ENCODE results near the gene DLX5. TPM values are rescaled to one million over a fixed set of nuclear protein-coding genes. Genes with fewer than 3 reads are reported as not detected.

The DLX5 gene
- total RNA-seq, 1 experiment from 2014 or later: not detected

DNA sequence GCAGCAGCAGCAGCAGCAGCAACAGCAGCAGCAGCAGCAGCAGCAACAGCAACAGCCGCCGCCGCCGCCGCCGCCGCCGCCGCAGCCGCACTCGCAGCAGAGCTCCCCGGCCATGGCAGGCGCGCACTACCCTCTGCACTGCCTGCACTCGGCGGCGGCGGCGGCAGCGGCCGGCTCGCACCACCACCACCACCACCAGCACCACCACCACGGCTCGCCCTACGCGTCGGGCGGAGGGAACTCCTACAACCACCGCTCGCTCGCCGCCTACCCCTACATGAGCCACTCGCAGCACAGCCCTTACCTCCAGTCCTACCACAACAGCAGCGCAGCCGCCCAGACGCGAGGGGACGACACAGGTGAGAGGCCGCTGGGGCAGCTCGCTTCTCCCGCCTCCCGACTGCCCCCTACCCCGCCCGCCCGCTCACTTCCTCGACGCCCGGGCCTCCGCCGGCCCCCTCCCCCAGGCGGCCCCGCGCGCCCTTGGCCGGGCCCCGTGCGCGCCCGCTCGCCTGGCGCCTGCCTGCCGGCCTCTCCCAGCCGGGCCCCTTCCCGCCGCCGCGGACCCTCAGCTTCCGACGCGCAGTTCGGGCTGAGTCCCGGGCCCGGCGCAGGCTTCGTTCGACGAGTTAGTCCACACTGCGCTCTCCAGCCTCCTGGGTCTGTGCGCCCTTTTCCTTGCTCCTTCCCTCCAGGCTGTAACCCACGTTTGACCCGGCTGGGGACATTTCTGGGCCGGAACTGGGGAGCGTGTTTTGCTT is 18.4 kb downstream of the DLX5 start:
- H3K36me3 Mint-ChIP-seq: peaks cover 3% of the 10 kb centered on the region; the same call in 1 of the 2 replicates

GRCh38 chr7:97005183-97006054 is 19.2 kb downstream of the DLX5 start, which contains the start of gene DLX6:
DLX6 (plus strand) TSS chr7:97005553; CDS start chr7:97005978, 425 bp downstream.
- peak; percentile 93 for TF ChIP-seq NFYB (CRISPR knock-in tag; conservative IDR thresholded peaks at IDR 0.05; ENCODE audit: low read depth)
- peak; percentile 27; the same call in 1 of the 2 replicates for TF ChIP-seq GABPB1 (CRISPR knock-in tag; IDR thresholded peaks at IDR 0.05)
- TF ChIP-seq ZNF396 (CRISPR knock-in tag; IDR thresholded peaks at IDR 0.05; ENCODE audit: borderline replicate concordance): no peak
- TF ChIP-seq, protein P1, sequence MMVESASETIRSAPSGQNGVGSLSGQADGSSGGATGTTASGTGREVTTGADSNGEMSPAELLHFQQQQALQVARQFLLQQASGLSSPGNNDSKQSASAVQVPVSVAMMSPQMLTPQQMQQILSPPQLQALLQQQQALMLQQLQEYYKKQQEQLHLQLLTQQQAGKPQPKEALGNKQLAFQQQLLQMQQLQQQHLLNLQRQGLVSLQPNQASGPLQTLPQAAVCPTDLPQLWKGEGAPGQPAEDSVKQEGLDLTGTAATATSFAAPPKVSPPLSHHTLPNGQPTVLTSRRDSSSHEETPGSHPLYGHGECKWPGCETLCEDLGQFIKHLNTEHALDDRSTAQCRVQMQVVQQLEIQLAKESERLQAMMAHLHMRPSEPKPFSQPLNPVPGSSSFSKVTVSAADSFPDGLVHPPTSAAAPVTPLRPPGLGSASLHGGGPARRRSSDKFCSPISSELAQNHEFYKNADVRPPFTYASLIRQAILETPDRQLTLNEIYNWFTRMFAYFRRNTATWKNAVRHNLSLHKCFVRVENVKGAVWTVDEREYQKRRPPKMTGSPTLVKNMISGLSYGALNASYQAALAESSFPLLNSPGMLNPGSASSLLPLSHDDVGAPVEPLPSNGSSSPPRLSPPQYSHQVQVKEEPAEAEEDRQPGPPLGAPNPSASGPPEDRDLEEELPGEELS (CRISPR knock-in tag; IDR thresholded peaks at IDR 0.05): peak; percentile 59; the same call in 1 of the 2 replicates
- TF ChIP-seq ZBTB21 (CRISPR knock-in tag; IDR thresholded peaks at IDR 0.05; ENCODE audit: borderline replicate concordance): 0 out of 2 replicates have a peak, but pooled peaks have one; percentile 69
- TF ChIP-seq FOXK1 (CRISPR knock-in tag; IDR thresholded peaks at IDR 0.05): 0 out of 2 replicates have a peak, but pooled peaks have one; percentile 30
- peak; percentile 31; the same call in 1 of the 2 replicates for TF ChIP-seq CREM (CRISPR knock-in tag; IDR thresholded peaks at IDR 0.05)
- no peak for TF ChIP-seq AFF4 (CRISPR knock-in tag; IDR thresholded peaks at IDR 0.05; ENCODE audit: borderline replicate concordance)
- TF ChIP-seq, protein P2, sequence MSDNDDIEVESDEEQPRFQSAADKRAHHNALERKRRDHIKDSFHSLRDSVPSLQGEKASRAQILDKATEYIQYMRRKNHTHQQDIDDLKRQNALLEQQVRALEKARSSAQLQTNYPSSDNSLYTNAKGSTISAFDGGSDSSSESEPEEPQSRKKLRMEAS (CRISPR knock-in tag; IDR thresholded peaks at IDR 0.05): peak; percentile 40; the same call in 1 of the 2 replicates
- TF ChIP-seq FOXJ3 (CRISPR knock-in tag; IDR thresholded peaks at IDR 0.05; ENCODE audit: borderline replicate concordance): no peak
- no peak for TF ChIP-seq OVOL2 (CRISPR knock-in tag; IDR thresholded peaks at IDR 0.05; ENCODE audit: borderline replicate concordance)
- TF ChIP-seq ETV6 (CRISPR knock-in tag; IDR thresholded peaks at IDR 0.05): no peak
- DNase-seq (ENCODE audit: low spot score) (peak; percentile 90), ATAC-seq (peak; percentile 61)
- ChIA-PET CTCF (interaction anchor here (0.6 to 3.2 kb wide), 7 partner anchors 9 to 148 kb away, joined by 3 to 31 read pairs (median 11); no protein-coding TSS in a partner anchor), POLR2A (interaction anchor here (0.6 to 3.1 kb wide), 5 partner anchors 11 to 567 kb away, joined by 3 to 19 read pairs (median 7); no protein-coding TSS in a partner anchor)
- H3K27me3 Mint-ChIP-seq (ENCODE audit: low read depth): peaks cover 97% of the 10 kb centered on the region
- H3K36me3 Mint-ChIP-seq: peaks cover 3% of the 10 kb centered on the region; the same call in 1 of the 2 replicates
- peaks cover 51% of the 10 kb centered on the region for H3K4me1 Mint-ChIP-seq
- H3K4me3 Mint-ChIP-seq: peak within 1 kb of the TSS; percentile 73
- H3K27ac Mint-ChIP-seq: no peak within 1 kb of the TSS
- H3K9me3 Mint-ChIP-seq: no peaks in the 10 kb centered on the region

More for the DNA sequence above, 18.4 kb downstream of the DLX5 start:
- CTCF ChIA-PET: interaction anchor here (0.6 to 3.2 kb wide), 8 partner anchors 10 to 149 kb away, joined by 3 to 31 read pairs (median 10); no protein-coding TSS in a partner anchor
- TF ChIP-seq, protein P2 (CRISPR knock-in tag; IDR thresholded peaks at IDR 0.05): peak; percentile 27; the same call in 1 of the 2 replicates
- TF ChIP-seq, protein P3, sequence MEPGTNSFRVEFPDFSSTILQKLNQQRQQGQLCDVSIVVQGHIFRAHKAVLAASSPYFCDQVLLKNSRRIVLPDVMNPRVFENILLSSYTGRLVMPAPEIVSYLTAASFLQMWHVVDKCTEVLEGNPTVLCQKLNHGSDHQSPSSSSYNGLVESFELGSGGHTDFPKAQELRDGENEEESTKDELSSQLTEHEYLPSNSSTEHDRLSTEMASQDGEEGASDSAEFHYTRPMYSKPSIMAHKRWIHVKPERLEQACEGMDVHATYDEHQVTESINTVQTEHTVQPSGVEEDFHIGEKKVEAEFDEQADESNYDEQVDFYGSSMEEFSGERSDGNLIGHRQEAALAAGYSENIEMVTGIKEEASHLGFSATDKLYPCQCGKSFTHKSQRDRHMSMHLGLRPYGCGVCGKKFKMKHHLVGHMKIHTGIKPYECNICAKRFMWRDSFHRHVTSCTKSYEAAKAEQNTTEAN (CRISPR knock-in tag; IDR thresholded peaks at IDR 0.05): no peak
- TF ChIP-seq, protein P4, sequence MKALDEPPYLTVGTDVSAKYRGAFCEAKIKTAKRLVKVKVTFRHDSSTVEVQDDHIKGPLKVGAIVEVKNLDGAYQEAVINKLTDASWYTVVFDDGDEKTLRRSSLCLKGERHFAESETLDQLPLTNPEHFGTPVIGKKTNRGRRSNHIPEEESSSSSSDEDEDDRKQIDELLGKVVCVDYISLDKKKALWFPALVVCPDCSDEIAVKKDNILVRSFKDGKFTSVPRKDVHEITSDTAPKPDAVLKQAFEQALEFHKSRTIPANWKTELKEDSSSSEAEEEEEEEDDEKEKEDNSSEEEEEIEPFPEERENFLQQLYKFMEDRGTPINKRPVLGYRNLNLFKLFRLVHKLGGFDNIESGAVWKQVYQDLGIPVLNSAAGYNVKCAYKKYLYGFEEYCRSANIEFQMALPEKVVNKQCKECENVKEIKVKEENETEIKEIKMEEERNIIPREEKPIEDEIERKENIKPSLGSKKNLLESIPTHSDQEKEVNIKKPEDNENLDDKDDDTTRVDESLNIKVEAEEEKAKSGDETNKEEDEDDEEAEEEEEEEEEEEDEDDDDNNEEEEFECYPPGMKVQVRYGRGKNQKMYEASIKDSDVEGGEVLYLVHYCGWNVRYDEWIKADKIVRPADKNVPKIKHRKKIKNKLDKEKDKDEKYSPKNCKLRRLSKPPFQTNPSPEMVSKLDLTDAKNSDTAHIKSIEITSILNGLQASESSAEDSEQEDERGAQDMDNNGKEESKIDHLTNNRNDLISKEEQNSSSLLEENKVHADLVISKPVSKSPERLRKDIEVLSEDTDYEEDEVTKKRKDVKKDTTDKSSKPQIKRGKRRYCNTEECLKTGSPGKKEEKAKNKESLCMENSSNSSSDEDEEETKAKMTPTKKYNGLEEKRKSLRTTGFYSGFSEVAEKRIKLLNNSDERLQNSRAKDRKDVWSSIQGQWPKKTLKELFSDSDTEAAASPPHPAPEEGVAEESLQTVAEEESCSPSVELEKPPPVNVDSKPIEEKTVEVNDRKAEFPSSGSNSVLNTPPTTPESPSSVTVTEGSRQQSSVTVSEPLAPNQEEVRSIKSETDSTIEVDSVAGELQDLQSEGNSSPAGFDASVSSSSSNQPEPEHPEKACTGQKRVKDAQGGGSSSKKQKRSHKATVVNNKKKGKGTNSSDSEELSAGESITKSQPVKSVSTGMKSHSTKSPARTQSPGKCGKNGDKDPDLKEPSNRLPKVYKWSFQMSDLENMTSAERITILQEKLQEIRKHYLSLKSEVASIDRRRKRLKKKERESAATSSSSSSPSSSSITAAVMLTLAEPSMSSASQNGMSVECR (CRISPR knock-in tag; IDR thresholded peaks at IDR 0.05; ENCODE audit: borderline replicate concordance): no peak
- TF ChIP-seq GABPB1 (CRISPR knock-in tag; IDR thresholded peaks at IDR 0.05): 0 out of 2 replicates have a peak, but pooled peaks have one; percentile 46
- DNase-seq (ENCODE audit: low spot score) (peak; percentile 76), ATAC-seq (peak; percentile 41)
- POLR2A ChIA-PET: interaction anchor here (0.6 to 3.1 kb wide), 6 partner anchors 10 to 567 kb away, joined by 3 to 19 read pairs (median 6); no protein-coding TSS in a partner anchor
- Mint-ChIP-seq H3K9me3 (no peaks in the 10 kb centered on the region), H3K4me3 (peak overlapping the region; percentile 73), H3K27ac (no peak overlapping the region), H3K27me3 (ENCODE audit: low read depth) (peaks cover 97% of the 10 kb centered on the region), H3K4me1 (peaks cover 43% of the 10 kb centered on the region)
